GM12874 (cell line): Measurements from ENCODE around the gene ARHGEF40.

ENCODE experiments used
- TF ChIP-seq, protein P1 (sequence below): IDR thresholded peaks from 2 replicates; pipeline ENCODE4 v1.5.1; 2011; ENCODE audit warnings: low read depth, mild to moderate bottlenecking, control low read depth, low read length, moderate library complexity; ENCODE audit not compliant: insufficient read depth

The ARHGEF40 gene

DNA sequence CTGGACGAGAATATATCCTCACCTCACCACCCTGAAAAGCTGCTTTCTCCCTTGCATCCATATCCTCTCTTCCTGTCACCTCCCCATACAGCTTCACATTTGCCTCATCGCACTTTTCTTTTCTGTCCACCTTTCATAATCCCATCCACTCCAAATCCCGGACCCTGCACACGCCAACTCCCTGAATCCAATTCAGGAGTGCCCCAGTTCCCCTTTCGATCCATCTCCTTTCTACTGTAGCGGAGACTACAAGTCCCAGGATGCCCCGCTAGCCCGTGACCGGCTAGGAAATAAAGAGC is 33.3 kb downstream of the ARHGEF40 start:
- TF ChIP-seq, protein P1, sequence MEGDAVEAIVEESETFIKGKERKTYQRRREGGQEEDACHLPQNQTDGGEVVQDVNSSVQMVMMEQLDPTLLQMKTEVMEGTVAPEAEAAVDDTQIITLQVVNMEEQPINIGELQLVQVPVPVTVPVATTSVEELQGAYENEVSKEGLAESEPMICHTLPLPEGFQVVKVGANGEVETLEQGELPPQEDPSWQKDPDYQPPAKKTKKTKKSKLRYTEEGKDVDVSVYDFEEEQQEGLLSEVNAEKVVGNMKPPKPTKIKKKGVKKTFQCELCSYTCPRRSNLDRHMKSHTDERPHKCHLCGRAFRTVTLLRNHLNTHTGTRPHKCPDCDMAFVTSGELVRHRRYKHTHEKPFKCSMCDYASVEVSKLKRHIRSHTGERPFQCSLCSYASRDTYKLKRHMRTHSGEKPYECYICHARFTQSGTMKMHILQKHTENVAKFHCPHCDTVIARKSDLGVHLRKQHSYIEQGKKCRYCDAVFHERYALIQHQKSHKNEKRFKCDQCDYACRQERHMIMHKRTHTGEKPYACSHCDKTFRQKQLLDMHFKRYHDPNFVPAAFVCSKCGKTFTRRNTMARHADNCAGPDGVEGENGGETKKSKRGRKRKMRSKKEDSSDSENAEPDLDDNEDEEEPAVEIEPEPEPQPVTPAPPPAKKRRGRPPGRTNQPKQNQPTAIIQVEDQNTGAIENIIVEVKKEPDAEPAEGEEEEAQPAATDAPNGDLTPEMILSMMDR, result no peak

DNA sequence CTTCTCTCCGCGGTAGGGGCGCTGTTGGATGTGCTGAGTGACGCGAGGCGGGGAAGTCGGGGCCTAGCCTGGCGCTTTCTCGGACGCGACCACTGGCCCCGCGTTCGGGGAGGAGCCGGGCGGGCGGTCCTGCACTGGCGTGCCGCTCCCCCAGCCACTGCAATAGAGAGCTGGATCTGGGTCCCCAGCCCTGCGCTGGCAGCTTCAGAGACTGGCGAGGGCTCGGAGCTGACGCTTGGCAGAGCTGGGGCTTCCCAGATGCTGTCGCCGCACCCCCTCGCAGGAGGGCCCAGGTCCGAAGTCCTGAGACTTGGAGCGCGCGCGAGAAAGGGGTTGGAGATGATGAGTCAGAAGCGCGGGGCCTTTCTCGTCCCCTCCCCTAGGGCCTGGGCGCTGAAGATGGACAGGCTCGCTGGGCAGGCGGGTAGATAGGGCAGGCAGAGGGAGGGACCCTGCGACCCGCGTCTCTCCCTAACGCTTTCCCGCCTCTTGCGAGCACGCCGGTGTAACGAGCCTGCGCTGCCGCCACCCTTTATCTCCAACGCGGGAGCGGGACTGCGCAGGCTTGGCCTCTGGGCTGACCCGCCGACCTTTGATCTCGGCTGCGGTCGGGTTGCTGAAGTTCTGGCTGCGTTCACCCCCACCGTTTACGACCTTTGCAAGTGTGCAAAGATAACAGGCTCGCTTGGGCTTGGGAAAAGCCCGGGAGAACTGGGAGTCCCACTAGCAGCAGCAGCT is 33.8 kb downstream of the ARHGEF40 start:
- TF ChIP-seq, protein P1, result peak; percentile 83

DNA sequence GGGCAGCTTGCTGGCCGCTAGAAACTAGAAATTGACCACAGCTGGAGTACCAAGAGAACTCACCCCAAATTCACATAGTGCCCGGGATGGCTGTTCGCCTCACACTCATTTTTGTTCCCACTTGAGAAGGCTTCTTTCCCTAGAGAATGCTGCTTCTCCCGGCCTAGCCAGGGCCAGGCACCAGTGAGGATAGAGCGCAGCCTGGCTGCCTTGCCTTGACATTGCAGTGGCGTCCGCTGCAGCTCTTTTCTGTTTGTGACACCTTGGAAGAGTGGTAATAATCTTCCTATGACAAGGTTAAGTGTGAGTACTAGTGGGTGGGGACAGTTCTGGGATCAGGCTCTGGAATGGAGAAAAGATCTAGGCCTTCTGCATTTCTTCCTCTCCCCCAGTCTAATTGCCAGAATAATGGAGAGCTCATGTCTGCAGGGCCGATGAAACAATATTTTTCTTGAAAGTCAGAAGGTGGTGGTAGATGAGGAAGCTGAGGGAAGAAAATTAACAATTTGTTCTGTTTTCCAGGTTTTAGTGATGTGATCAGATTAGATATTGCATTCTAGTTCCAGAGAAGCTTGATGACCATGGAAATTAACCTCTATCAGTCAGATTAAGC is 34.5 kb downstream of the ARHGEF40 start:
- TF ChIP-seq, protein P1, result peak; percentile 83

DNA sequence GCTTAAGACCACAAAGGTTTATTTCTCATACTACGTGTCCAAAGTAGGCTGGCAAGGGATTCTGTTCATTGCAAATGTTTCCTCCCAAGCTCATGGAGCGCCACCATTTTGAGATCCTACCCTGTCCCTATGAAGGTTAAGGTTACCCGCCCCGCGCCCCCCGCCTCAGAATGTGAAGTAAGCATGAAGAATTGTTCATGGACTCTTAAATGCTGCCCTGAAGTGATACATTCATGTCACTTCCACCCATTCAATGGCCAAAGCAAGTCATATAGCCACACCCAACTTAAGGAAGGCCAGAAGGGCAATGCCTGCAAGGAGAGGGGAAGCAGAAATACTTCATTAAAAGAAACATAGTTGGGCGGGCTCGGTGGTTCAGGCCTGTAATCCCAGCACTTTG is 35.0 kb downstream of the ARHGEF40 start:
- TF ChIP-seq, protein P1, result no peak

DNA sequence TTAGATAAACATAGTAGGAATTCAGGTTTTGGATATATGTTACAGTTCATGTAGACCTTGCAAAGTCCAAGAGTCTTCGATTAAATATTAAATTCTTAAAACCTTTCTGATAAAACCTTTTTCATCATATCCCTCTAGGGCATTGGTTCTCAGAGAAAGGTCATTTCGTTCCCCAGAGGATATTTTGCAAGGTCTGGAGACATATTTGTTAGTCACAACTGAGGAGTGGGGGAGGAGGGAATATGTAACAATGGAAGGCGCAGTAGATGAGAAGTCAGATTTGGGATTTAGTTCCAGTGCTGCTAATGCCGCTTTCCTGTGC is 36.0 kb downstream of the ARHGEF40 start:
- TF ChIP-seq, protein P1, result no peak

DNA sequence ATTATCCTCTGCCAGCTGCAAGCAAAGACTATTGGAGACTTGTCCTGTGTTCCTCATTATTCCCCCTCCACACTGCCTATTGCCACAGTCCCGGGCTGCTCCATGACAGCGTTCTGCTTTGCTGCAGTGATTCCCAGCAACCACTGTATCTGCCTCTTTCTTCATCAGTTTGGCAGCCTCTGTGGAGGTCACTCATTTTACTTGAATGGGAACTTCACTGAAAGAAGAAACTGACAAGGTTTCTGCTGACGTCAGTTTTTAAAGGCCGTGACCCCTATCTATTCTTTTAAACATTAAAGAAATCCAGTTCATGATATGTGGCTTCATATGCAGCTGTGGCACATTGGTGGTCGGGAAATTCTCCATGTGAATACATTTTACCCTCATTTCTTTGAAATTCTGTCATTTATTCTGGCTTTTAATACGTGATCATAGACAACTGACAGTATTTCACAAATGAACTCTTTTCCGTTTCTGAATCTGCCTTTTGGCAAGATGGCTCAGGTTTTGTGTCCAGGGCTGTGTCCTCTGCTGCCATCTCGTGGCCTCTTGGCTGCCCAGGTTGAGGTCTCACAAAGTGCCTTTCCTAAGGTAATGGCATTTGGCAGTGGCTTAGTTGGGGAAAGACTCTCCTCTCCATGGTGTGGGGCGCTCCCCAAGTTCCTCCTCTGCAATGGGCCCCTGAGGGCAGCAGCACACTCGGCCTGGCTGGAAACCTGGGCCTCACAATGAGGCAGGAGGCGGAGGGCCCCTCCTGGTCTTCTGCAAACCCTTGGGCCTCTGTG is 36.6 kb downstream of the ARHGEF40 start:
- TF ChIP-seq, protein P1, result peak; percentile 87

DNA sequence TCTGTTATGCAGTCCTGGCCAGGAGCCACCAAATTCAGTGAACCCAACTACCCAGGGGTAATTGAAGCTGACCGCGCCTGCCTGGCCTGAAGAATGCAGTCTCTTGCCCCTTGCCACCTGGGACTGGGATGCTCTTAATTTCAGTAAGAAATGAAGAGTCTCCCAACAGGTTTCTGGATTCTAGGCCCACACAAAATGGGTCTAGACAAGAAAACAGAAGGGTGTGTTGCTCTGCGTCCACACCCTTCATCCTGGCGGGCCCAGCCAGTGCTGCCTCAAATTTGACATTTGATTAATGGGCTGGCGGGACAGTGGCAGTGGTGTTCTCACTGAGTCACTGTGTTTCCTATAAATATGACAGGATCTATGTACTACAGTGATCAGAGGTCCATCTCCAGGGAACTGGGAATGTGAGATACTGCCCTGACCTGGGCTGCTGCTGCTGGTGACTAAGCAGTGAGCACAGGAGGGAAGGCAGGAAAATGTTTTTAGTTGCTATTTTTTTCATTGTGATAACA is 37.2 kb downstream of the ARHGEF40 start:
- TF ChIP-seq, protein P1, result no peak
